GM18870 (cell line): Measurements from ENCODE around the gene RNF44.
"Not testable (repeated sequence)": the region's sequence is repeated elsewhere in the genome, so short reads cannot be mapped to it uniquely, and the experiment has no call there.

ENCODE experiments used
- ATAC-seq: cut with Tn5 transposase; IDR thresholded peaks from one replicate; pipeline ENCODE4 v1.9.1; 2021; ENCODE audit warnings: moderate library complexity; ENCODE audit not compliant: unreplicated experiment

RNF44 gene

GRCh38 chr5:176552332-176552869, 15.2 kb upstream of the RNF44 start:
- ATAC-seq, result no peak

GRCh38 chr5:176550937-176551336, 13.7 kb upstream of the RNF44 start:
- not testable (repeated sequence) for ATAC-seq

- ATAC-seq, result no peak
Observed at GRCh38 chr5:176550275-176550831, 13.2 kb upstream of the RNF44 start.

- no peak for ATAC-seq
Observed at GRCh38 chr5:176549871-176550270, 12.7 kb upstream of the RNF44 start.

GRCh38 chr5:176548967-176549444, 11.8 kb upstream of the RNF44 start, which contains the start of gene CDHR2:
Gene CDHR2, plus strand, starts transcription at chr5:176549342. Its CDS starts 16,011 bp downstream, at chr5:176565353.
- ATAC-seq, result no peak

GRCh38 chr5:176547802-176548201, 10.6 kb upstream of the RNF44 start:
- no peak for ATAC-seq

GRCh38 chr5:176545737-176546509, 8.7 kb upstream of the RNF44 start:
- no peak for ATAC-seq

- ATAC-seq, result no peak
Observed at GRCh38 chr5:176545388-176545736, 8.2 kb upstream of the RNF44 start.

GRCh38 chr5:176543428-176544182, 6.4 kb upstream of the RNF44 start:
- ATAC-seq, result no peak

GRCh38 chr5:176542596-176543427, 5.6 kb upstream of the RNF44 start:
- ATAC-seq, result no peak

GRCh38 chr5:176542135-176542595, 5.0 kb upstream of the RNF44 start:
- ATAC-seq, result no peak

GRCh38 chr5:176541338-176542134, 4.3 kb upstream of the RNF44 start:
- no peak for ATAC-seq

- no peak for ATAC-seq
Observed at GRCh38 chr5:176540956-176541337, 3.7 kb upstream of the RNF44 start.

- ATAC-seq, result no peak
Observed at GRCh38 chr5:176540476-176540899, 3.3 kb upstream of the RNF44 start.

GRCh38 chr5:176538989-176539384, 1.8 kb upstream of the RNF44 start:
- no peak for ATAC-seq

- ATAC-seq, result no peak
Observed at GRCh38 chr5:176538230-176538988, 1.2 kb upstream of the RNF44 start.

- ATAC-seq, result peak; percentile 61
Observed at GRCh38 chr5:176537554-176538229, 490 bp upstream of the RNF44 start.

GRCh38 chr5:176536132-176536901, 885 bp downstream of the RNF44 start:
- no peak for ATAC-seq
